DND-41 (cell line): ENCODE results near the gene DPYD.

Experiments used
- CTCF ChIP-seq: IDR thresholded peaks from 2 replicates; pipeline ENCODE4 v1.5.1; 2012; ENCODE audit warnings: borderline replicate concordance, low read length, moderate library complexity, mild to moderate bottlenecking; ENCODE audit not compliant: poor library complexity, severe bottlenecking; ENCODE audit errors: extremely low read depth
- EZH2 ChIP-seq: IDR thresholded peaks from 3 replicates; pipeline ENCODE4 v1.6.1; 2012; ENCODE audit warnings: borderline replicate concordance, low read depth, mild to moderate bottlenecking, moderate library complexity, low read length, inconsistent platforms; ENCODE audit not compliant: severe bottlenecking

GRCh38 chr1:97252925-97253324 lies 667.9 kb downstream of the DPYD start:
- TF ChIP-seq CTCF (no peak), EZH2 (no peak)
